Stimulated activated CD8-positive, alpha-beta memory T cell treated with anti-CD3 and anti-CD28 coated beads, Interleukin-15, amount 100 ng/mL, for 1 hour (primary cell): Measurements from ENCODE around the gene GHRH.

Source experiments
- DNase-seq: peaks from one replicate; pipeline ENCODE4 v3.0.0-alpha.2; 2020; ENCODE audit warnings: low read depth

Gene GHRH

GRCh38 chr20:37261714-37262113 is at the start of gene GHRH:
Gene GHRH (minus strand): TSS chr20:37261814. CDS start chr20:37256889, 4,925 bp downstream.
- no peak for DNase-seq

GRCh38 chr20:37310951-37311350 is 49.3 kb upstream of the GHRH start:
- DNase-seq: no peak

- DNase-seq: no peak
These were observed 48.4 kb upstream of the GHRH start for GRCh38 chr20:37309936-37310590.

- DNase-seq: no peak
These were observed 47.7 kb upstream of the GHRH start for GRCh38 chr20:37309290-37309689.

GRCh38 chr20:37308086-37309050 is 46.8 kb upstream of the GHRH start:
- DNase-seq: no peak

- DNase-seq: no peak
These were observed 44.2 kb upstream of the GHRH start for GRCh38 chr20:37305839-37306238.

GRCh38 chr20:37305079-37305478 is 43.5 kb upstream of the GHRH start:
- DNase-seq: no peak

GRCh38 chr20:37303637-37304036 is 42.0 kb upstream of the GHRH start:
- DNase-seq: no peak

GRCh38 chr20:37302981-37303380 is 41.4 kb upstream of the GHRH start:
- no peak for DNase-seq

- DNase-seq: no peak
These were observed 39.9 kb upstream of the GHRH start for GRCh38 chr20:37301558-37301957.

GRCh38 chr20:37301120-37301519 is 39.5 kb upstream of the GHRH start:
- DNase-seq: no peak

GRCh38 chr20:37299718-37300528 is 38.3 kb upstream of the GHRH start:
- no peak for DNase-seq

GRCh38 chr20:37298190-37298939 is 36.8 kb upstream of the GHRH start:
- no peak for DNase-seq

- DNase-seq: no peak
These were observed 35.6 kb upstream of the GHRH start for GRCh38 chr20:37297066-37297736.

- no peak for DNase-seq
These were observed 34.8 kb upstream of the GHRH start for GRCh38 chr20:37296371-37296770.

GRCh38 chr20:37295595-37295994 is 34.0 kb upstream of the GHRH start:
- DNase-seq: no peak

GRCh38 chr20:37295001-37295400 is 33.4 kb upstream of the GHRH start:
- no peak for DNase-seq

- DNase-seq: no peak
These were observed 32.8 kb upstream of the GHRH start for GRCh38 chr20:37294262-37294981.

GRCh38 chr20:37293301-37293943 is 31.8 kb upstream of the GHRH start:
- no peak for DNase-seq

GRCh38 chr20:37291724-37292126 is 30.1 kb upstream of the GHRH start:
- no peak for DNase-seq
